SK-N-SH treated with all-trans-retinoic acid at 6 μM for 48 hours (cell line): ENCODE measurements around the gene PRDM9.
"Not testable (repeated sequence)": the region's sequence is repeated elsewhere in the genome, so short reads cannot be mapped to it uniquely, and the experiment has no call there.

Experiments
- ATAC-seq: fragments of 200-7000 bp; cut with Tn5 transposase; 3 replicates; pipeline ENCODE4 v1.9.1; 2020; ENCODE audit warnings: mild to moderate bottlenecking, moderate library complexity
- BACH2 ChIP-seq: fragments of 250-450 bp; sonication (Bioruptor Pico); IDR thresholded peaks from 2 replicates; pipeline ENCODE4 v1.9.0; 2021; ENCODE audit warnings: mild to moderate bottlenecking, borderline replicate concordance
- CREB5 ChIP-seq: fragments of 250-450 bp; sonication (Bioruptor Pico); IDR thresholded peaks from 2 replicates; pipeline ENCODE4 v1.5.1; 2020; ENCODE audit warnings: low read depth, mild to moderate bottlenecking, moderate library complexity
- CSDC2 ChIP-seq: fragments of 250-450 bp; sonication (Bioruptor Pico); IDR thresholded peaks from 2 replicates; pipeline ENCODE4 v1.5.0; 2020; ENCODE audit warnings: mild to moderate bottlenecking, moderate library complexity
- CSRNP3 ChIP-seq: fragments of 250-450 bp; sonication (Bioruptor Pico); IDR thresholded peaks from 2 replicates; pipeline ENCODE4 v1.5.1; 2021; ENCODE audit warnings: mild to moderate bottlenecking, moderate library complexity
- GLIS3 ChIP-seq: fragments of 250-450 bp; sonication (Bioruptor Pico); IDR thresholded peaks from 2 replicates; pipeline ENCODE4 v1.5.0; 2020; ENCODE audit warnings: mild to moderate bottlenecking, moderate library complexity
- OSR1 ChIP-seq: fragments of 250-450 bp; sonication (Bioruptor Pico); IDR thresholded peaks from 2 replicates; pipeline ENCODE4 v1.8.0; 2022; ENCODE audit warnings: moderate library complexity, mild to moderate bottlenecking, inconsistent platforms
- PPARA ChIP-seq: fragments of 250-450 bp; sonication (Bioruptor Pico); IDR thresholded peaks from 2 replicates; pipeline ENCODE4 v1.5.0; 2020; ENCODE audit warnings: mild to moderate bottlenecking, borderline replicate concordance
- RARB ChIP-seq: fragments of 250-450 bp; sonication (Bioruptor Pico); IDR thresholded peaks from 2 replicates; pipeline ENCODE4 v1.8.0; 2021; ENCODE audit warnings: mild to moderate bottlenecking, moderate library complexity
- SNAI2 ChIP-seq: fragments of 250-450 bp; sonication (Bioruptor Pico); IDR thresholded peaks from 2 replicates; pipeline ENCODE4 v1.5.0; 2020; ENCODE audit warnings: mild to moderate bottlenecking, moderate library complexity
- TOX ChIP-seq: fragments of 250-450 bp; sonication (Bioruptor Pico); IDR thresholded peaks from 2 replicates; pipeline ENCODE4 v1.8.0; 2021; ENCODE audit warnings: mild to moderate bottlenecking, moderate library complexity, borderline replicate concordance
- TSHZ2 ChIP-seq: fragments of 250-450 bp; sonication (Bioruptor Pico); IDR thresholded peaks from 2 replicates; pipeline ENCODE4 v1.5.0; 2020; ENCODE audit warnings: mild to moderate bottlenecking, moderate library complexity
- ZC3H10 ChIP-seq: fragments of 250-450 bp; sonication (Bioruptor Pico); IDR thresholded peaks from 2 replicates; pipeline ENCODE4 v1.5.1; 2021; ENCODE audit warnings: mild to moderate bottlenecking, moderate library complexity
- ZFP3 ChIP-seq: fragments of 250-450 bp; sonication (Bioruptor Pico); IDR thresholded peaks from 2 replicates; pipeline ENCODE4 v1.5.0; 2020; ENCODE audit warnings: mild to moderate bottlenecking, moderate library complexity
- ZFP30 ChIP-seq: fragments of 450-650 bp; formaldehyde crosslinking; IDR thresholded peaks from 2 replicates; pipeline ENCODE4 v1.5.0; 2022; ENCODE audit warnings: mild to moderate bottlenecking, moderate library complexity
- ZNF70 ChIP-seq: fragments of 450-650 bp; formaldehyde crosslinking; IDR thresholded peaks from 2 replicates; pipeline ENCODE4 v1.5.0; 2020; ENCODE audit warnings: mild to moderate bottlenecking, moderate library complexity

Gene PRDM9

DNA sequence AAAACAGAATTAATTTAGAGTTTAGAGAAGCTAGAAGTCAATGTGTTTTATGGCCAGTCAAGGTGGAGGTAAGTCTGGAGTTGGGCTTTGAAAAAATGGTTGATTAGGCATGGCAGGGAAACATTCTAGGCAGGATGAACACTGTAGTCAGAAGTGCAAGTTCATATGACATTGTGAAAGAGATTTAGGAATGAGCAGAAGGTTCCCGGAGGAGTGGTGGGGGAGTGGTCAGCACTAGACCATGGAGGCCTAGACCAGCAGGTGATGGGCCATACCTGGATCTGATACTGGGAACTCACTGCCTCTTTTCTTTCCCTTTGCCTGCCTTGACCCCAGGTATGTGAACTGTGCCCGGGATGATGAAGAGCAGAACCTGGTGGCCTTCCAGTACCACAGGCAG, 16.6 kb downstream of the PRDM9 start (continued):
- no peak for TF ChIP-seq CREB5 (CRISPR knock-in tag)
- no peak for TF ChIP-seq ZNF70

- no peak for TF ChIP-seq ZFP30 (CRISPR knock-in tag)
- TF ChIP-seq CSDC2 (CRISPR knock-in tag) = no peak
- no peak for TF ChIP-seq RARB (CRISPR knock-in tag)
- no peak for TF ChIP-seq TOX (CRISPR knock-in tag)
- TF ChIP-seq ZC3H10 (CRISPR knock-in tag) = no peak
- TF ChIP-seq OSR1 (CRISPR knock-in tag) = no peak
- ATAC-seq = no peak
These were observed 18.3 kb downstream of the PRDM9 start for GRCh38 chr5:23525751-23526150.

- ATAC-seq = not testable (repeated sequence)
These were observed 19.2 kb downstream of the PRDM9 start for GRCh38 chr5:23526616-23527015.

- ATAC-seq = not testable (repeated sequence)
These were observed 20.0 kb downstream of the PRDM9 start for GRCh38 chr5:23527216-23527920.

- no peak for TF ChIP-seq ZFP3
- ATAC-seq = no peak
These were observed 21.3 kb downstream of the PRDM9 start for GRCh38 chr5:23528677-23529076.

DNA sequence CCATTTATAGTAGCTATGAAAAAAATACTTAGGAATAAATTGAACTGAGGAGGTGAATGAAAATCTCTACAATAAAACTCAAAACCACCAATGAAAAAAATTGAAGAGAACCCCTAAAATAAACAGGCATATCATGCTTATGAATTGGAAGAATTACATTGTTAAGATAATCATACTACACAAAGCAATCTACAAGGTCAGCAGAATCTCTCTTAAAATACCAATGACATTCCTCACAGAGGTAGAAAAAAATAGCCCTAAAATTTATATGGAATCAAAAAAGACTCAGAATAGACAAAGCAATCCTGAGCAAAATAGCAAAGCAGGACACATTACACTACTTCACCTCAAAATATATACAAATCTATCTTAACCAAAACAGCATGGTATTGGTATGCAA, 23.2 kb downstream of the PRDM9 start:
- TF ChIP-seq SNAI2 = no peak
- no peak for TF ChIP-seq ZC3H10 (CRISPR knock-in tag)
- TF ChIP-seq PPARA (CRISPR knock-in tag) = no peak
- TF ChIP-seq CREB5 (CRISPR knock-in tag) = no peak
- no peak for TF ChIP-seq ZNF70
- no peak for TF ChIP-seq ZFP30 (CRISPR knock-in tag)
- TF ChIP-seq TOX (CRISPR knock-in tag) = no peak
- ATAC-seq = no peak

DNA sequence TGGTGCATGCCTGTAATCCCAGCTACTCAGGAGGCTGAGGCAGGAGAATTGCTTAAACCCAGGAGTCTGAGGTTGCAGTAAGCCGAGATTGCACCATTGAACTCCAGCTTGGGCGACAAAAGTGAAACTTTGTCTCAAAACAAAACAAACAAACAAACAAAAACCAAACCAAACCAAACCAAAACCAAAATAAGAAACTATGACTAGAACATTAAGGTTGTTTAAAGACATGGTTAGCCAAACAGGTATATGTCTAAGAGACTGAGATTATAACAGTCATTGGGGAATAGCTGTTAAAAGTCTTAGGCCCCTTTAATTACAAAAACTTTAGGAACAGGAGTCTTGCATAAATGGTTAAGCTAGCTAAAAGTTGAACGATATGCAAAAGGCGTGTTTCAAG, 63.6 kb downstream of the PRDM9 start:
- TF ChIP-seq GLIS3 (CRISPR knock-in tag) (no peak), ZFP3 (no peak), ZFP30 (CRISPR knock-in tag) (no peak), ZC3H10 (CRISPR knock-in tag) (no peak), TOX (CRISPR knock-in tag) (no peak), BACH2 (CRISPR knock-in tag) (no peak), RARB (CRISPR knock-in tag) (no peak), CSRNP3 (CRISPR knock-in tag) (no peak), TSHZ2 (CRISPR knock-in tag) (no peak)
- ATAC-seq = no peak
